ENCODE results near the gene ADAMTSL3. TPM values are rescaled to one million over a fixed set of nuclear protein-coding genes. Genes with fewer than 3 reads are reported as not detected.

ADAMTSL3 gene
- total RNA-seq, 3 donors from 2014 or later: not detected

- Mint-ChIP-seq H3K27me3 (ENCODE audit: low read depth) (no peaks in the 10 kb centered on the region), H3K9me3 (no peaks in the 10 kb centered on the region), H3K4me1 (ENCODE audit: low read depth) (no peaks in the 10 kb centered on the region), H3K4me3 (no peak overlapping the region), H3K36me3 (ENCODE audit: insufficient read depth) (no peaks in the 10 kb centered on the region)
- no peak for DNase-seq
- no peak for ATAC-seq
Observed at GRCh38 chr15:83992324-83993031, 338.6 kb downstream of the ADAMTSL3 start.

- DNase-seq (no peak), ATAC-seq (no peak)
- Mint-ChIP-seq H3K4me1 (ENCODE audit: low read depth) (no peaks in the 10 kb centered on the region), H3K27me3 (ENCODE audit: low read depth) (no peaks in the 10 kb centered on the region), H3K4me3 (no peak overlapping the region), H3K36me3 (ENCODE audit: insufficient read depth) (no peaks in the 10 kb centered on the region), H3K9me3 (no peaks in the 10 kb centered on the region)
Observed at GRCh38 chr15:83993591-83993990, 339.7 kb downstream of the ADAMTSL3 start.

DNA sequence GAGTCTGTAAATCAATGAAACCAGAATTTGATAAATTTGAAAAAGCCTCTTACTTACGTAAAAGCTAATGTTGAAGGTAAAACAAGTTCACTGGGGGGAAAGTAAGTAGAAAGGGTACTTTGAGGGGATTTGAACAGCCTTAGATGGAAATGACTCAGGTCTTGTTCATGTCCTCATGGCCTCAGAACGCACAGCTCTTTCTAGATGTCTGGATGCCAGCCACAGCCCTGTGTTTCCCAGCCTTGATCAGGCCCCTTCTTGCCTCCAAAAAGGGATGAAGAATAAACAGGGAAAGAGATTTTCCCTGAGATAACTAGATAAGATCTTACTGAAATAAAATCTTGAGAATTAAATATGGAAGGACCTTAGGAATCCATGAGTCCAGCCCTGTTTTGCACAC lies 344.6 kb downstream of the ADAMTSL3 start:
- H3K9me3 Mint-ChIP-seq: no peaks in the 10 kb centered on the region
- DNase-seq (no peak), ATAC-seq (no peak)
- H3K27me3 Mint-ChIP-seq (ENCODE audit: low read depth): no peaks in the 10 kb centered on the region
- H3K4me3 Mint-ChIP-seq: no peak overlapping the region
- H3K4me1 Mint-ChIP-seq (ENCODE audit: low read depth): no peaks in the 10 kb centered on the region
- H3K36me3 Mint-ChIP-seq (ENCODE audit: insufficient read depth): no peaks in the 10 kb centered on the region

DNA sequence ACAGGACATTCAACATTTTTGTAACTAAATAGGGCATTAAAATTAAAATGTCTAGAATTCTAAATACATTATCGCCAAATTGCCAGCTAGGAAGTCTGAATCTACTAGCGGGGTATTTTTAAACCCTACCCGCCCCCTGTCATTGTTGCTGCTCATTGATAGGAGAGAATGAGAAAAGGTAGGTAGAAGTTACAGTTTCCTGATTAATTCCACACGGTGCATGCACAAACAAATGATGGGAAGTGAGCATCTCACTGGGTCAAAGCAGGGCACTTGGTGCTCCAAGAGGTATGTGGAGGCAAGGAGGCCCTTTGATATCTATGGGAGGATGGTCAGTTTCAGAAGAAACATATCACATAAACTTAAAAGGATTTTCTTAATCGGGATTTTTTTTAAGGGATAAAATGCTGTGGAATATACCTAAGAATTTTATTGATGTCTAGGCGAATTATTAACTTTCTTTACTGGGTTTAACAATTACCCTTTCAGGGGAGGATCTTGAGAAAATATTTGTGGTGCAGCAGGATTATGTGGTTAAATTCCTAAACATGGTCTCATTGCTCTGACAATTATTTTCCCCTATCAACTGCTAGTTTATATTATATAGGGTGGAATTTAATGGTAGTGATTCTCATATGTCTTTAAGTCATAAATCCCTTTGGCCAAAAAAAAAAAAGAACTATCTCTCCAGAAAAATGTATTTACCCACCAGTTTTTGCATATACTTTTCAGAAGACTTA lies 345.6 kb downstream of the ADAMTSL3 start:
- ATAC-seq: no peak
- H3K36me3 Mint-ChIP-seq (ENCODE audit: insufficient read depth): no peaks in the 10 kb centered on the region
- no peaks in the 10 kb centered on the region for H3K4me1 Mint-ChIP-seq (ENCODE audit: low read depth)
- no peak for DNase-seq
- no peak overlapping the region for H3K4me3 Mint-ChIP-seq
- no peaks in the 10 kb centered on the region for H3K27me3 Mint-ChIP-seq (ENCODE audit: low read depth)
- no peaks in the 10 kb centered on the region for H3K9me3 Mint-ChIP-seq

DNA sequence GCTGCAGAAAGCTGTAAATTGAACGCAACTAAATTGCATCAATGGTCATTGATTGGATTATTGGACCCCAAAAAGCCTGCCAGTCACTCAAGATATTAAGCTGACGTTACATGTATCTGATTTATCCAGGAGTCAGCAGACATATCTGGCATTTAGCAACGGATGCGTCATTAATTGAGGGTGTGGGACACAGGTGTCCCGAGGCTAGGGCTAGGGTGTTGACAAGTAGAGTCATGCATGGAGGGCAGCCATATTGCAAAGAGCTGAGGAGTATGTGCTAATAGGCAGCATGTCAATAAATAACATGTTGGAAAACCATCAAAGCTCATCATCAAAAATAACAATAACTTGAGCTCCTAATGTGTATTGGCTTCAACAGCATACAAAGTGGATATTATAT lies 347.1 kb downstream of the ADAMTSL3 start:
- Mint-ChIP-seq H3K9me3 (no peaks in the 10 kb centered on the region), H3K27me3 (ENCODE audit: low read depth) (no peaks in the 10 kb centered on the region), H3K36me3 (ENCODE audit: insufficient read depth) (no peaks in the 10 kb centered on the region), H3K4me3 (no peak overlapping the region), H3K4me1 (ENCODE audit: low read depth) (no peaks in the 10 kb centered on the region)
- ATAC-seq: no peak
- DNase-seq: no peak

- DNase-seq (no peak), ATAC-seq (no peak)
- Mint-ChIP-seq H3K36me3 (ENCODE audit: insufficient read depth) (no peaks in the 10 kb centered on the region), H3K9me3 (no peaks in the 10 kb centered on the region), H3K4me3 (no peak overlapping the region), H3K4me1 (ENCODE audit: low read depth) (no peaks in the 10 kb centered on the region), H3K27me3 (ENCODE audit: low read depth) (no peaks in the 10 kb centered on the region)
Observed at GRCh38 chr15:84001655-84002054, 347.7 kb downstream of the ADAMTSL3 start.

- H3K9me3 Mint-ChIP-seq: no peaks in the 10 kb centered on the region
- no peak overlapping the region for H3K4me3 Mint-ChIP-seq
- DNase-seq (no peak), ATAC-seq (no peak)
- no peaks in the 10 kb centered on the region for H3K36me3 Mint-ChIP-seq (ENCODE audit: insufficient read depth)
- H3K27me3 Mint-ChIP-seq (ENCODE audit: low read depth): no peaks in the 10 kb centered on the region
- H3K4me1 Mint-ChIP-seq (ENCODE audit: low read depth): no peaks in the 10 kb centered on the region
Observed at GRCh38 chr15:84003791-84004503, 350.0 kb downstream of the ADAMTSL3 start.

DNA sequence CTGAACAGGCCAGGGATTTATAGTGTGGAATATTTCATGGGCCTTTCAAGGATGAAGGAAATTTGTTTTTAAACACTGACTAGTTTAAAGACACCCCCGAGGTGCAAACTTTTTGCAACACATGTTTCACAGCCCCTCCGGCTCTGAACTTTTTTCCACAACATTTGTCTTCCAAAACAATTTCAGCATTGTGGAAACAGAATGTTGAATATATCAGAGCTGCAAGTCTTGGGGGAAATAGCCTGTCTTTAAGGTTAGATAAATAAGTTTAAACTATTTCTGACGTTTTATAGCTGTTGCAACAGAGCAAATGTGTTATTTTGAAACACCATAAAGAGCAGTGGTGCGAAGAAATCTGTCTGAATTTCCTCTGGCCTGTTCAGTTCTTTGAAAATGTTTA lies 352.5 kb downstream of the ADAMTSL3 start:
- no peaks in the 10 kb centered on the region for H3K27me3 Mint-ChIP-seq (ENCODE audit: low read depth)
- no peaks in the 10 kb centered on the region for H3K9me3 Mint-ChIP-seq
- H3K4me3 Mint-ChIP-seq: no peak overlapping the region
- DNase-seq (no peak), ATAC-seq (no peak)
- no peaks in the 10 kb centered on the region for H3K4me1 Mint-ChIP-seq (ENCODE audit: low read depth)
- H3K36me3 Mint-ChIP-seq (ENCODE audit: insufficient read depth): no peaks in the 10 kb centered on the region

- H3K4me1 Mint-ChIP-seq (ENCODE audit: low read depth): no peaks in the 10 kb centered on the region
Observed at GRCh38 chr15:84009616-84010015, 355.7 kb downstream of the ADAMTSL3 start.

GRCh38 chr15:84010246-84010645 lies 356.3 kb downstream of the ADAMTSL3 start:
- H3K36me3 Mint-ChIP-seq (ENCODE audit: insufficient read depth): no peaks in the 10 kb centered on the region
- no peak overlapping the region for H3K4me3 Mint-ChIP-seq
- DNase-seq (no peak), ATAC-seq (no peak)
- H3K9me3 Mint-ChIP-seq: peaks cover 5% of the 10 kb centered on the region
- H3K27me3 Mint-ChIP-seq (ENCODE audit: low read depth): no peaks in the 10 kb centered on the region
- H3K4me1 Mint-ChIP-seq (ENCODE audit: low read depth): no peaks in the 10 kb centered on the region

More at GRCh38 chr15:84009616-84010015, 355.7 kb downstream of the ADAMTSL3 start:
- H3K27me3 Mint-ChIP-seq (ENCODE audit: low read depth): no peaks in the 10 kb centered on the region
- no peak overlapping the region for H3K4me3 Mint-ChIP-seq
- H3K9me3 Mint-ChIP-seq: peaks cover 5% of the 10 kb centered on the region
- H3K36me3 Mint-ChIP-seq (ENCODE audit: insufficient read depth): no peaks in the 10 kb centered on the region
- no peak for ATAC-seq
- DNase-seq: no peak

GRCh38 chr15:84016371-84016770 lies 362.4 kb downstream of the ADAMTSL3 start:
- Mint-ChIP-seq H3K36me3 (ENCODE audit: insufficient read depth) (no peaks in the 10 kb centered on the region), H3K9me3 (peaks cover 5% of the 10 kb centered on the region), H3K4me1 (ENCODE audit: low read depth) (no peaks in the 10 kb centered on the region), H3K4me3 (no peak overlapping the region), H3K27me3 (ENCODE audit: low read depth) (peaks cover 7% of the 10 kb centered on the region)
- ATAC-seq: no peak
- DNase-seq: no peak

DNA sequence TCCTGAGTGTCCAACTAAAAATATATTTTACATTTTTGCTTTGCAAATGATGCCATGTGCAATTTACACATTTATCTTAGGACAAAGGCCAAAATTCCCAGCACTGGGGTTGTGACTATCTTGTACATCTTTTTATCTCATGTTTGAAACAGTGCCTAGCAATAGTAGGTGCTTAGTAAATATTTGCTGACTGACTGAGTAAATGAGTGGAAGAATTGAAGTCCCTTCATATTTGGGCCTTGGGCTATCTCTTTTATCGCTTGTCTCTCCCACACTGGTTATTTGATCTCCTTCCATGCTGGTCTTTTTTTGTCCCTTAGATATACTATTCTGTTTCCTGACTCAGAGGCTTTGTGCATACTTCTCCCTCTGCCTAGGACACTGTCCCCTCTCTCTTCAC lies 368.6 kb downstream of the ADAMTSL3 start:
- ATAC-seq: no peak
- H3K9me3 Mint-ChIP-seq: no peaks in the 10 kb centered on the region
- DNase-seq: no peak
- no peaks in the 10 kb centered on the region for H3K4me1 Mint-ChIP-seq (ENCODE audit: low read depth)
- no peak overlapping the region for H3K4me3 Mint-ChIP-seq
- H3K27me3 Mint-ChIP-seq (ENCODE audit: low read depth): peaks cover 4% of the 10 kb centered on the region
- H3K36me3 Mint-ChIP-seq (ENCODE audit: insufficient read depth): no peaks in the 10 kb centered on the region

- no peaks in the 10 kb centered on the region for H3K9me3 Mint-ChIP-seq
- no peak for DNase-seq
- ATAC-seq: no peak
- H3K4me3 Mint-ChIP-seq: no peak overlapping the region
- peaks cover 3% of the 10 kb centered on the region for H3K27me3 Mint-ChIP-seq (ENCODE audit: low read depth)
- H3K4me1 Mint-ChIP-seq (ENCODE audit: low read depth): no peaks in the 10 kb centered on the region
- no peaks in the 10 kb centered on the region for H3K36me3 Mint-ChIP-seq (ENCODE audit: insufficient read depth)
Observed at GRCh38 chr15:84023636-84024035, 369.7 kb downstream of the ADAMTSL3 start.

DNA sequence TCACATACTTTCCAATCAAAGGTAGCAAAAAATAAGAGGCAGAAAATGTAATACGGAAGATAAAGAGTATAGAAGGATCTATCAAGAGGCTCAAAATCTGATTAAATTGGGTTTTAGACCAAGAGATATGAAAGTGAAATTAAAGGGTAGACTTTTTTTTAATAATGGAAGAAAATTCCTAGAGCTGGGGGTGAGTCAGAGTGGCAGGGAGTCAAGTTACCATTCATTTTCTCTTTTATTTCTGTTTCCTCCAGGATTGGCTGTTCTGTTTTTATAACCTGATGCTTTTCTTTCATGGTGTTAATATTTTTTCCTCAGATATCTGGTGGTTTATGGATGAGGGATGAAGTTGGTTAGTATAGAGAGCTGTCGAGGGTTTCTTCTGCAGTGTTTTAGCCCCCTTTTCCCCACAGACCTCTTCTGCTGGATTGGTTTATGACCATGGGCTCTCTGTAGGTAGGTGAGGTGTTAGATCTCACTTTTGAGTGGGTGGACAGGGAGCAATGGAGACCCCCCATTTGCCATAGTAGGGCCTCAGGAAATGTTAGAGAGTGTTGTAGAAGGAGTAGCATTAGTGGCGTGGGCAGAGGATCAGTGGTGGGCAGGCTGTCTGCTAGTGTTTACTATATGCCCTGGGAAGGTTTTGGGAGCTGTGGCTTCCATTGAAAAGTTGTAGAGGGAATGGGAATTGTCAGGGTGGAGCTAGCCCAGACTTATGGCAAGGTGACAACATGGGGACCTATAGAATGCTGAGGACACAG lies 380.1 kb downstream of the ADAMTSL3 start:
- peaks cover 6% of the 10 kb centered on the region for H3K9me3 Mint-ChIP-seq
- no peaks in the 10 kb centered on the region for H3K4me1 Mint-ChIP-seq (ENCODE audit: low read depth)
- no peak for ATAC-seq
- H3K27me3 Mint-ChIP-seq (ENCODE audit: low read depth): peaks cover 11% of the 10 kb centered on the region
- no peak overlapping the region for H3K4me3 Mint-ChIP-seq
- H3K36me3 Mint-ChIP-seq (ENCODE audit: insufficient read depth): no peaks in the 10 kb centered on the region
- no peak for DNase-seq

Measured in activated T-cell treated with anti-CD3 and anti-CD28 coated beads, Interleukin-2, amount 50 U/mL, for 4 hours (primary cell).